ENCODE data around the gene NUTM1.
A peak's percentile ranks its signal among the peaks of the same experiment; 100 is the strongest.
"Not testable (repeated sequence)": the region's sequence is repeated elsewhere in the genome, so short reads cannot be mapped to it uniquely, and the experiment has no call there.

Gene NUTM1

DNA sequence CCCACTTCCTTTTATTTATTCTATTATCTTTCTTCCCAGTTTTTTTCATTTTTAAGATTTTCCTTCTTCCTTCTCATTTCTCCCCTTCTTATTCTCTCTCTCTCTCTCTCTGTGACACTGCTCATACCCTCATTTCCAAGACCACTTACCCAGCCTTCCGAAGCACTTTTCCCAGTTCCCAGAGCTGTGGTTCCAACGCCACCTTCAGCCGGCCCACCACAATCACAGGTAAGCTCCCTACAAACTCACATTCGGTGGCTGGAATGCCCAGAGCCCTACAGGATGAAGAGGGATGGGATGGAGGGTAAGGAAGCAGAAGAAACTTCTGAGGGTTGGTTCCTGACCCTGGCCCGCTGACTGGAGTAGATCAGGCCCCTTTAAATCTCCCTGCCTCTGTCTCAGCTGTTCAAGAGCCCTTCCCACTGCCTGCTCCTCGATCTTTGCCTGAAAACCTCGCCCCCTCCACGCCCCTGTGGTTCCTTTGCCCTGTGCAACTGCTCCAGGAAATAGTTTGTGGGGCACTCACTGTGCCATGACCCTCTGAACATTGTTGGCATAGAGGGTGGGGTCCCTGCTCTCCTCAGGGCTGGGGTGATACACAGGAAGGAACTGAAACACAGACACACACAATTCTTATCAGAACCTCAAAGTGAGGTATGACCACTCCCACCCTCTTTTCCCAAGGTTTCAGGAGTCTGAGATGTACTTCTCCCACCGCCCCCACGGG lies 19.1 kb downstream of the NUTM1 start:
- no peak for DNase-seq (ENCODE audit: low read depth in 2 of 2, low spot score in 1 of 2)

DNA sequence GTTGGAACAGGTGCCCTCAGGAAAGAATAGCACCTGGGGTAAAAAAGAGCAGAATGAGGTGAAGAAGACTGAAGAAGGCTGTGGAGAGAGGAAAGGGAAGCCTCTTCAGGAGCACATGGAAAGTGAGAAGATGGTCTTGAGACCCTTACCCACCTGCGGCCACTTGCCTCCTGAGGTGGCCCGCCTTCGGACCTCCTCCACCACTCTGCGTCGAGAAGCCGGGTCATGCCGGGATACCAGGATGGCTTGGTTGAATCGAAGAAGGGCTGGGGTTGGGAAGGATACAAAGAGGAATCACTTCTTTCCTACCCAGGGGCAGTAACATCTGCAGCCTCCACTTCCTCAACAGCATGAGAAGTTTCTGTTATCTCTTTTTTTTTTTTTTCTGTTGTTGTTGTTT lies 20.9 kb downstream of the NUTM1 start:
- DNase-seq (ENCODE audit: low read depth in 2 of 2, low spot score in 1 of 2), result no peak

DNA sequence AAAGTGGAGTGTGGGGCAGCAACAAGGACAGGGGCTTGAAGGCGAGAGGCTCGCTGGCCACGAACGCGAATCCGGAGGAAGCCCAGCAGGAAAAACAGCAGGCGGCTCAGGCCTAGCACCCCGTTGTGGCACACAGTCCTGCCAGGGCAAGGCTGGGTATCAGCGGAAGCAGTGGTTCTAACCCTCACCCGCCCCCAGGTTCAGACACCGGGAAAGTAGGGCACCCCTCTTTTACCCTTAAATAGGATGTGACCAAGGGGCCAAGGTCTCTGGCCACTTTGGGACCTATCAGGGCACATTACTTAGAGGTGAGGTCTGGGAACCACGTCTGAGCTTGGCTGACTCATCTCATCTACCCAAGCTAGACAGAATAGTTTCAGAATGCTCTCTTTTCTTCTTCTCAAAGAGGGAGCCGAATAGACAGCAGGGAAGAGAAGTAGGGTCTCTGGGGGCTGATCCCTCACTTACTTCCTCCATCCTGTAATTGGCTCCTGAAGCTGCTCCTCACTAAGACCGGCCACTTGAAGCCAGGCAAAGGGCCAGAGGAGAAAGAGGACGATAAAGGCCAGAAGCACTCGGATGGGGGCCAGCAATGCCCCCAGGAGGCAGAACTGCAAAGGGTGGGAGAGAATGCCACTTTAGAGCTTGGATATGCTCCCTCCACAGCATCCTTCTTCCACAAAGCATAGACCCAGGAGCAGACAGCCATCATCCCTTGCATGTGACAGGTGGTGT lies 22.1 kb downstream of the NUTM1 start:
- no peak for DNase-seq (ENCODE audit: low read depth in 2 of 2, low spot score in 1 of 2)

DNA sequence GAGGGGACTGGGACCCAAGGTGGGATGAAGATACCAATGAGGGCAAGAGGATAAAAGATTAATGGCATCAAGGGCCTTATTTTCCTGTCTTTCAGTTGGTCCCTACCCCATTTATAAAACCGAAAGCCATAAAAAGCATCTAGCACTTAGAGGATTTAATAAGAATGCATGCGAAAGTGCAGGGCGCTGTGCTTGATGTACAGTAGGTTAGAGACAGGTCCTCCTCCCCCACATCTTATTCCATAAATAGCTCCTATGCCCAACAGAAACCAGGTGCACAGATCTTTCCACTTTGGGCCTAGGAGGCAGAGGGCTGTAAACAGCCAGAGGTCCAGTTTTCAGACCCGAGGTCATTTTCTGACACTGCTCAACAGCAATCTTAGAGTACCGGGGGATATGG lies 22.7 kb downstream of the NUTM1 start:
- no peak for DNase-seq (ENCODE audit: low read depth in 2 of 2, low spot score in 1 of 2)

DNA sequence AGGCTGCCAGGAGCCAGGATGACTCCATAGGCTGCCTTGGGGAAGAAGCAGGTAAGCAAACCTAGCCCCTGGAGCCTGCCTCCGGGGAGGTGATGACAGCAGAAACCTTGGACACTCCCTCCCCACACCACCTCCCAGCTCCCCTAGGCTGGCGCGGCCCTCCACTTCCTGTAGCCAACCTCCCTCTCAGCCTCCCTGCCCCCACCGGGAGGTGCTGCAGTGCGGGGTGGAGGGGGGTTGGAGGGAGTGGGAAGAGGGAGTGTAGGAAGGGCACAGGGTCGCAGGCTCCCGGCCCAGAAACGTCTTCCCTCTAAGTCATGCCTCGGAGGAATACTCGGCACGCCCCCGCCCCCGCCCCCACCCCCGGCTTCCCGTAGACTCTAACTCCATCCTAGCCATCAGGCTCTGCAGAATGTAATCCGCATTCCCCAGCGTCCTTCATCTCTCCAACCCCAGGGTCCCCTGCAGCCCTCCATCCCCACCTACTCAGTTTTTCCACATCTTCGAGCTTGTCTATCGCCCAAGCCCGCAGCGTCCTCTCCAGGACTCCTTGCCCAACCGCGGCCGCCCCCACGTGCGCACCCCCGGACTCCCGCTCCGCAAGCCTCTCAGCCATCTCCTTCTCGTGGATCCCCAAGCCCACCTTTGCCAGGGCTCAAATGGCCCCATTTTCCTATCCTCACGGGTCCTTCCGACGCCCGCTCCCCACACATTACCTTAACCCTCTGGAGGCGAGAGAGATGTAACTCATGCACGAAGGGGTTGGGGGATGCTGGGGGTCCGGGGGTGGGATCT lies 23.4 kb downstream of the NUTM1 start:
- no peak for DNase-seq (ENCODE audit: low read depth in 2 of 2, low spot score in 1 of 2)

DNA sequence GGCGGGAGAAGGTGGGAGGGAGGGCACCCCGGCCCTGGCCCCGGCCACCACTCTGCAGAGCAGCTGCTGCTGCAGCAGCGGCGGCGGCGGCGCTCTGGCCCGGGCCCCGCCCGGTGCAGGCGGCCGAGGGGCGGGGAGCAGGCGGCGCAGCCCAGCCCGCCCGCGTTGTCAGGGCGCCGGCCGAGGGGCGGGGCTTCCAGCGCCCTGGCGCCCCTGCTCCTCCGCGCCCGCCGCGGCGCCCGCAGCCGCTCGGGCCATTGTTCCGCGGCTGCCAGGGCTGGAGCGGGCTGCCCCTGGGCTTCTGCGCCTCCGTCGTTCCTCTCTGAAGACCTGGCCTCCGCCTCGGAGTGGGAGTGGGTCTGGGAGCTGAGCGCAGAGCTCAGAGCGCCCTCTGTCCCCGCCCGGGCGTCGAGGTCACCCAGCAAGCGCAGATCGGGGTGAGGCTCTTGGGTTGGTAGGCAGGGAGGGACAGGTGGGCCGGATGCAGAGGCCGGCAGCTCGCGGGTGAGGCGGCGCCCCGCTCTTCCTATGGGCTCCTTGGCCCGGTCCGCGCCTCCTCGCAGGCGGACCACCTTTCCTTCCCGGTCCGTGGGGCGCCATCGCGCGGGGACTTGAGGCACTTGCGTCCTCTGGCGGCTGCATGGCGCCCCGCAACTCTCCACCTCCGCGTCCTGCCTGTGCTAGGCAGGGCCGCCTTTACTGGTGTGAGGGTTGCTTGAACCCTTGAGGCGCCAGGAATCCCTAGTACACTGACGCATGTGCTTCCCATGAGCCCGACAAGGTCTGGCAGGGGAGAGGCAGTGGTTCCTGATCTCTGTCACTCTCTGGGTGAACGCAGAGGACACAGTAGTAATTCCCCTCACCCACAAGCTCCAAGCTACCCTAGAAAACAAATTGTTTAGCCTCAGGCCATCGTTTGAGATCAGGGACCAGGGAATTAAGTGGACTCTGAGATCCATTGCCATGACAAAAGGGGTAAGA lies 24.3 kb downstream of the NUTM1 start, which contains the start of gene LPCAT4:
Gene LPCAT4, minus strand, starts transcription at position 96 of the 981 bp plus-strand sequence. CDS start 96 bp downstream, outside the sequence.
- DNase-seq (ENCODE audit: low read depth in 2 of 2, low spot score in 1 of 2), result peak; percentile 68 to 82

DNA sequence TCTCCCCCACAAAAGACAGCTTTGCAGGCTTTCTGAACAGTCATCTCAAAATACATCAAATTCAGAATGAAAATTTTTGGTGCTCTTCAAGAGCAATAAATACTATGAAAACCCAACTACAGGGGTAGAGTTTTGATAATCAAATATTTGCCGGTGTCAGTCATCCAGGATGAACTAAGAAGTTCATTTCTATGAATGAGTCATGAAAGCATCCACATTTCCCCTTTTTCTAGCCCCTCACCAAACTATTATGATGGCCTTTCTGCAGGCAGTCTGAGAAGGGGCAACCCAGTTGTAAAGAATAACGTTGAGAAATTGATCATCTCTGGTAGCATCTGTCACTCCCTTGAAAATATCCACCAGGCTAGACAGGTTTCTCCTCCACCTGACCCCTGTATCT lies 27.0 kb downstream of the NUTM1 start:
- no peak for DNase-seq (ENCODE audit: low read depth in 2 of 2, low spot score in 1 of 2)

DNA sequence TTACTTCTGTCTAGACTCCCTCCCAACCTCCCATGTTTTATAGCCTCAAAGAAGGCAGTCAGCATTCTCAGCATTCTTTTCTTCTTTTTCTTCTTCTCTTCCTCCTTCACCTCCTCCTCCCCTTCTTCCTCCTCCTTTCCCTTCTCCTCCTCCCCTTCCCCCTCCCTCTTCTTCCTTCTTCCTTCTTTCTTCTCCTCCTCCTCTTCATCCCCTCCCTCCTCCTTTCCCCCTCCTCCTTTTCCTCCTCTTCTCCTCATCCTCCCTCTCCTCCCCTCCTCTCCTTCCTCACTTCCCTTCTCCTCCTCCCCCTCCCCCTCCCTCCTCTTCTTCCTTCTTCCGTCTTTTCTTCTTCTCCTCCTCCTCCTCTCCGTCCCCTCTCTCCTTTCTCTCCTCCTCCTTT lies 27.5 kb downstream of the NUTM1 start:
- no peak for DNase-seq (ENCODE audit: low read depth in 2 of 2, low spot score in 1 of 2)

DNA sequence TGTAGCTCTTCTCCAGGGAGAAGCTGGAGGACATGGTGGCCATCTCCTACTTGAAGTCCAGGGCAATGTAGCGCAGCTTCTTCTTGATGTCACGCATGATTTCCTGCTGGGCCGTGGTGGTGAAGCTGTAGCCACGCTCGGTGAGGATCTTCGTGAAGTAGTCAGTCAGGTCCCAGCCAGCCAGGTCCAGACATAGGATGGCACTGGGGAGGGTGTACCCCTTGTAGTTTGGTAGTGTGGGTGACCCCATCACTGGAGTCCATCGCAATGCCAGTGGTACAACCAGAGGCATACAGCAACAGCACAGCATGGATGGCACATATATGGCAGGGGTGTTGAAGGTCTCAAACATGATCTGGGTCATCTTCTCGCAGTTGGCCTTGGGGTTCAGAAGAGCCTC lies 30.8 kb downstream of the NUTM1 start:
- no peak for DNase-seq (ENCODE audit: low read depth in 2 of 2, low spot score in 1 of 2)

DNA sequence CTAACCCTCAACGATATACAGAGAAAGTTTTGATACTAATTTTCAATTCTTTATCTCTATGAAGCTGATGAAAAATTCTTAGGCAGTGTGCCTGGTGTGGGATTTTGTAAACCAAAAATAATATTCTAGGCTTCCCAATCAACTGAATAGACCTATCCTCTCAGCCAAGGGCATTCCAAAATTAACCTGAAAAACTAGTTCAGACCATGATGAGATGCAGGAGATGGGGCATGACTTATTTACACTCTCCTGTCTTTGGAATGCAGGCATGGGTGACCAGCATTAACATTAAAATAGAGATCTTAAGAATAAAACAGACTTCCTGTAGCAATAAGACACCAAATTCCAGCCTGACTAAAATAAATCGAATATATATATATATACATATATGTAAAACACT lies 31.7 kb downstream of the NUTM1 start:
- DNase-seq (ENCODE audit: low read depth in 2 of 2, low spot score in 1 of 2), result no peak

DNA sequence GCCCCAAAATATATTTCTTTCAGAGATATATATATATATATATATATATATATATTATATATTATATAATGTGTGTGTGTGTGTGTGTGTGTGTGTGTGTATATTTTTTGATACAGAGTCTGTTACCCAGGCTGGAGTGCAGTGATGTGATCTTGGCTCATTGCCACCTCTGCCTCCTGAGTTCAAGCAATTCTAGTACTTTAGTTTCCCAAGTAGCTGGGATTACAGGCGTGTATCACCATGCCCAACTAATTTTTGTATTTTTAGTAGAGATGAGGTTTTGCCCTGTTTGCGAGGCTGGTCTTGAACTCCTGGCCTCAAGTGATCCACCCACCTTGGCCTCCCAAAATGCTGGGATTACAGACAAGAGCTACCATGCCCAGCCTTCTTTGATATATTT lies 32.4 kb downstream of the NUTM1 start:
- not testable (repeated sequence) for DNase-seq (ENCODE audit: low read depth in 2 of 2, low spot score in 1 of 2)

DNA sequence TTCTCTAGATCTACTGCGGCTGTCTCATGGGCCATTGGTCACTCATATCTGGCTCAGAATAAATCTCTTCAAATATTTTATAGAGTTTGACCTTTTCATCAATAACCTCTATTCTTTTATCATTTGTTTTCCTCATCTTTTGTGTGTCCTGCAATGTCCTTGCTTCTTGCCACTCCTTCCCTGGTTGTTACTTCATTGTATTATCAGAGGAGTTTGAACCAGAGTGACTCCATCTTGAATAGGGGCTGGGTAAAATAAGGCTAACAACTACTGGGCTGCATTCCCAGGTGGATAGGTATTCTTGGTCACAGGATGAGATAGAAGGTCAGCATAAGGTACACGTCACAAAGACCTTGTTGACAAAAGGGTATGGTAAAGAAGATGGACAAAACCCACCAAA lies 33.7 kb downstream of the NUTM1 start:
- DNase-seq (ENCODE audit: low read depth in 2 of 2, low spot score in 1 of 2), result no peak

DNA sequence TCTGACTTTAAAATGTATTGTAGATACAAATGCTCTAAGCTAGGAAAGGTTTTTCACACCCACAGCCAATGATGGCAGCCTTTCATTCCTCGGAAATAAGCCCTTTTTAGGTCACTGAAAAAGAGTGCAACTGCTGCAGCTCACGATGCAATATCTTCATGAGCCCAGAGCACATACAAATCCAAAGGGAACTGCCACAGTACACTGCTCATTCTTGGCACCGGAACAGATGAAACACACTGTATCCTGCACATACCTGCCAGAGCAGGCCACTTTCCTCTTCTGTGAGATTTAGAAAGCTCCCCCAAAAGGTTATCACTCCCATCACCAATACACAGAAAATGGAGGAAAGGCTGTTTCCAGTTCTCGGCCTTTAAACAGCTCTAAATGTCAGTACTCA lies 37.4 kb downstream of the NUTM1 start:
- DNase-seq (ENCODE audit: low read depth in 2 of 2, low spot score in 1 of 2), result not testable (repeated sequence)

DNA sequence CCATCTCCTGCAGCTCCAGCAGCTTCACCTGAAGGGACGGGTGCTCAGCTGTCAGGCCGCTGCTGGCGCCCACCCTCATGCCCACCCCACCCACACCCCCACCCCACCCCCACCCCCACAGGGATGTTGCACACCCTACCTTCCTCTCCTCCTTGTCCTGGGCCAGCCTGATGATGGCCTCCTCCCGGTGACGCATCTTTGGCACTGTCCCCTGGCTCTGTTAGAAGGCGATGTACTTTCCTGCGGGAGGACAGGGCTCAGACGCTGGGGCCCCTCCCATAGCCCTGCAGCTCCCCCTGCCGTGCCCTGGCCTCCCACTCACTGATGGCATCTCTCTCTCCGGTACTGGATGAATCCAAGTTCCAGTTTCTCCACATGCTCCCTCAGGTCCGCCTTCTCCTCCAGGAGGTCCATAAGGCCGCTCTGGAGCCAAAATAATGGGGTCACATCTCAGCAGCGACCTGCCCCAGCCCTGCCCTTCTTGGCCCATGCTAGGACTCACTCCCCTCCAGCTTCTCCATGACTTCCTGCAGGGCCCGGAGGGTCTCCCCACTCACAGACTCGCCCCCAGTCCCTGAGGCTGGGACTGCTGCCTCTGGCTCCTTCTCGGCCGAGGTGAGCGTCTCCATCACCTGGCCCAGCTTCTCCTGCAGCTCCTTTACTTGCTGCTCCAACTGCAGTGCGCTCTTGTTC lies 38.9 kb downstream of the NUTM1 start:
- not testable (repeated sequence) for DNase-seq (ENCODE audit: low read depth in 2 of 2, low spot score in 1 of 2)

DNA sequence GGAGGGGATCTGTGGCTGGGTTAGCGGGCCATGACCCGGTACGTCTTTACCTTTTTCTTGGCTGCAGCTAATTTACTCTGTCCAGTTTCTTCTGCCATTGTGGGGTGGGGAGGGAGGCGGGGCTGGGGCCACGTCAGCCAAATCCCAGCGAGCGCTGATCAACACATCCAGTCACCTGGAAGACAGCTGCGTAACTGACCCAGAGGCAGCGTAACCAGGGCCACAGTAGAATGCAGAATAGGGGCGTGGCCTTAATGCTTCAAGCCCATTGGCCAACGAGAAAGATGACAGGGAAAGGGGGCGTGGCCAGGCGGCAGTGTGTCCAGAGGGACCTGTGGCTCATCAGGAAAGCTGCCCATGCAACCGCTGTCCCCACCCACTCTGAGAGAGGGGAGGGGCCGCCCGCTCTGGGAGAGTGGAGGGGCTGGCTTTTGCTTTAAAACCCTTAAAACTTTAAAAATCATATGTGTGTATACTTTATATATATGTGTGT lies 46.5 kb downstream of the NUTM1 start:
- not testable (repeated sequence) for DNase-seq (ENCODE audit: low read depth in 2 of 2, low spot score in 1 of 2)

DNA sequence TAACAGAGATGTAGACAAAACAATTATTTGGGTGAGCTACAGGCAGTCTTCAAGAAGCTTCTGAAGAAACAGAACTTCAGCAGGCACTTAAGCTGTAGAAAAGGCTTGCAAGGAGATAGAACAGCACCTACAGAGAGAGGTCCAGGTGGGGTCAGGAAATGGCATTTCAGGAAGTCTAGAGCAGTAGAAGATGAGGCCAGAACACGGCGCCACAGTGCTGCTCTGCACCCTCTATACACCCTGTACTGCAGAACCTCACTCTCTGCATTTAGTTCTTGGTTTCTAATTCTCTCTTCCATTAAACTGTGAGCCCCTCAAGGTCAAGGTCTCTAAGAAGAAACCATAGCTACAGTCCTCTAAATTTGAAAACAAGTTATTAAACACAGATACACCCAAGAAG lies 49.9 kb downstream of the NUTM1 start:
- not testable (repeated sequence) for DNase-seq (ENCODE audit: low read depth in 2 of 2, low spot score in 1 of 2)

DNA sequence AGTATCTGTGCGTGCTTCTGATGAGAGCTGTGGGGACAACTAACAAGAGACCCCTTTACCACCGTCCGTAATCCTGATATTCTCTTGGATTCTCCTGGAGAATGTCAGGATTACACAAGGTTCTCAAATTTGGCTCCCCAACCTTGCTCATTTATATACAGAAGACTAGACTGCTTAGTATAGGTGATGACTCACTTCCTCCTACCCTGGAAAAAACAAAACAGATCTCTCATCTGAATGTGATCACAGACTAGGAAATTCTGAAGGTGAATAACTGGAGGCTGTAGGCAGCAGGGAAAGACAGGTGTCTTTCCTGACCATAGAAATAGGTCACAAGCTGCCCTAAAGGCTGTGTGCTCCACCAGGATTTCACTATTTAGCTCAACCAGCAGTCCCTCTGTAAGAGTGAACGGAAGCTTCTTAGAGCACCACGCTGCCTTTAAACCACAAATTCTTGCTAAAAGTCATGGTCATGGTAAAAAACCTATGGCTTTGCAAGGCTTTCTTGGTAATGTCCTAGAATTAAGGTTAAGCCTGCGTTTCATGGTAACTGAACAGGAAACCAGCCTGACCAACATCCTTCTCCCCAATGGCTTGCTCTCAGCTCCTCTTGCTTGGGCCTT lies 54.6 kb downstream of the NUTM1 start:
- DNase-seq (ENCODE audit: low read depth in 2 of 2, low spot score in 1 of 2), result not testable (repeated sequence)

DNA sequence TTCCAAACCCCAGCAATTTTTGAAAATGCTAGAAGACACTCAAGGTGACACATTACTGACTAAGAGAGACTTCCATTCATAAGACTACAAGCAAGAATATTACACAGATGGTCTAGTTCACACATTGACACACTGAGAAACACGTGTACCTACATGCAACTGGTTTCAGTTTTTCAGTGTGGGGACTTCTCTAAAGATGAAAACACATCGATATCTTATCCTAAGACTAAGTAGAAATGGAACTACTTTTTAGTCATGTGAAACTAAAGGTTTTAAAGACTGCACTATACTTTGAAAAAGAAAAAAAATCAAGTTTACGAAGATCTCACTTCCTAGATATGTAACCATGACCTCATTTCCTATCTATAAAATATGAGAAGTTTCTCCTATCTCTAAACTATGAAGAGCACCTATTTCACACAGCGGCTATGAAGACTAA lies 60.1 kb downstream of the NUTM1 start:
- not testable (repeated sequence) for DNase-seq (ENCODE audit: low read depth in 2 of 2, low spot score in 1 of 2)

DNA sequence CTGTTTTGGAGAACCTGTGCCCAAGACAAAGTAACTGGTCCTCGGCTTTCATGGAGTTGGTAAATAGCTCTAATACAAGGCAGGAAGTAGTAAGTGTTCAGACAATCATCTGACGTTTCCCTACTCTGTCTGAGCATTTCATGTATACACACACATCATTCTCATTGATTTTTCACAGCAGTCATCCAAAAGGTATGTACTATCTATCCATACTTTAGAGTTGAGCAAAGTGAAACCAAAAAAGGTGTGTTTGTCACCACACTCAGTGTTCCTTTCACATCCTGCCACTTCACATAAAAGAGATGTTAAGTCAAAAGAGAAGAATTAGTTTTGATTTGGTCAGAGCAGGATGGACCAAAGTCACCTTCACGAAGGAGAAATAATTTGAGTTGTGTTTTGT lies 60.8 kb downstream of the NUTM1 start:
- not testable (repeated sequence) for DNase-seq (ENCODE audit: low read depth in 2 of 2, low spot score in 1 of 2)

Data from stimulated activated CD8-positive, alpha-beta memory T cell treated with anti-CD3 and anti-CD28 coated beads, Interleukin-4, amount 100 ng/mL, for 1 hour (primary cell).